Neutrophil (primary cell): Measurements from ENCODE around the gene ZNF311.

Experiments used
- H3K27ac ChIP-seq: fragments of 200-600 bp; sonication (generic); 2 replicates; pipeline ENCODE4 v1.5.1; 2016; ENCODE audit warnings: mild to moderate bottlenecking, moderate library complexity
- H3K27me3 ChIP-seq: fragments of 200-600 bp; sonication (generic); 2 replicates; pipeline ENCODE4 v1.6.0; 2016; ENCODE audit warnings: mild to moderate bottlenecking
- H3K36me3 ChIP-seq: fragments of 200-600 bp; sonication (generic); 2 replicates; pipeline ENCODE4 v1.5.1; 2017
- H3K4me1 ChIP-seq, 2 experiments: fragments of 200-600 bp in 1 of 2; sonication (generic) in 1 of 2; 1 replicate in 1 of 2; 2 replicates in 1 of 2; pipeline versions ENCODE4 v1.5.1 to v1.6.1; 2013 to 2016; ENCODE audit warnings: low read depth in 1 of 2, low read length in 1 of 2, mild to moderate bottlenecking in 1 of 2, moderate library complexity in 1 of 2; ENCODE audit not compliant: control insufficient read depth in 1 of 2, insufficient read depth in 1 of 2
- H3K4me3 ChIP-seq, 2 experiments: fragments of 200-600 bp in 1 of 2; sonication (generic) in 1 of 2; 1 replicate in 1 of 2; 2 replicates in 1 of 2; pipeline ENCODE4 v1.5.1; 2013 to 2016; ENCODE audit warnings: low read depth in 1 of 2, low read length in 1 of 2, mild to moderate bottlenecking in 1 of 2, moderate library complexity in 1 of 2
- H3K9me3 ChIP-seq: fragments of 200-600 bp; sonication (generic); 2 replicates; pipeline ENCODE4 v1.5.1; 2016
- CTCF ChIP-seq: fragments of 200-600 bp; sonication (generic); IDR thresholded peaks from 2 replicates; pipeline ENCODE4 v1.5.1; 2016; ENCODE audit warnings: antibody characterized with exemption

Gene ZNF311

GRCh38 chr6:28947831-28948270 is 57.3 kb downstream of the ZNF311 start:
- TF ChIP-seq CTCF: no peak
- Histone ChIP-seq H3K27me3 (peaks cover 24% of the 10 kb centered on the region), H3K4me1 (peaks cover 27 to 29% of the 10 kb centered on the region in 2 experiments), H3K9me3 (no peaks in the 10 kb centered on the region), H3K36me3 (no peaks in the 10 kb centered on the region), H3K27ac (no peak overlapping the region), H3K4me3 (no peak overlapping the region)

- Histone ChIP-seq H3K4me1 (peaks cover 32 to 34% of the 10 kb centered on the region in 2 experiments), H3K4me3 (no peak overlapping the region), H3K27ac (no peak overlapping the region), H3K9me3 (no peaks in the 10 kb centered on the region), H3K36me3 (no peaks in the 10 kb centered on the region), H3K27me3 (peaks cover 18% of the 10 kb centered on the region)
- TF ChIP-seq CTCF: no peak
Observed at GRCh38 chr6:28947067-28947765, 57.9 kb downstream of the ZNF311 start.

- peaks cover 49 to 53% of the 10 kb centered on the region in 2 experiments for H3K4me1 ChIP-seq
- no peak overlapping the region for H3K4me3 ChIP-seq
- no peaks in the 10 kb centered on the region for H3K36me3 ChIP-seq
- TF ChIP-seq CTCF: no peak
- H3K27me3 ChIP-seq: no peaks in the 10 kb centered on the region
- H3K9me3 ChIP-seq: no peaks in the 10 kb centered on the region
- H3K27ac ChIP-seq: peak overlapping the region; percentile 46
Observed at GRCh38 chr6:28945349-28945748, 59.8 kb downstream of the ZNF311 start.
